Breast epithelium (tissue), 3 donors: Measurements from ENCODE around the gene HDAC8.

Source experiments
- CTCF ChIP-seq, 3 donors: fragments of 450-650 bp; IDR thresholded peaks; one replicate each; pipeline ENCODE4 v1.5.1; 2016 to 2017; ENCODE audit warnings: antibody characterized with exemption in 3 of 3, mild to moderate bottlenecking in 3 of 3, moderate library complexity in 3 of 3
- POLR2A ChIP-seq: fragments of 450-650 bp; IDR thresholded peaks from one replicate; pipeline ENCODE4 v1.6.1; 2016; ENCODE audit warnings: antibody characterized with exemption, mild to moderate bottlenecking, moderate library complexity
- POLR2AphosphoS5 ChIP-seq, 3 donors: sonication (generic); formaldehyde crosslinking; IDR thresholded peaks; one replicate each; pipeline ENCODE4 v1.6.1; 2017; ENCODE audit warnings: antibody characterized with exemption in 3 of 3

- no peak for TF ChIP-seq CTCF (IDR thresholded peaks at IDR 0.05)
- no peak for TF ChIP-seq POLR2A
- TF ChIP-seq POLR2AphosphoS5 (IDR thresholded peaks at IDR 0.05) = no peak
Observed at GRCh38 chrX:72479324-72480274, 93.0 kb downstream of the HDAC8 start.
